K562 (cell line): Measurements from ENCODE around the gene PNMA3. TPM values are rescaled to one million over a fixed set of nuclear protein-coding genes. Genes with fewer than 3 reads are reported as not detected.
A peak's percentile ranks its signal among the peaks of the same experiment; 100 is the strongest.

Experiments used
- BRCA1 ChIP-seq, 2 experiments: fragments of 450-650 bp in 1 of 2; sonication (generic) in 1 of 2; formaldehyde crosslinking in 1 of 2; IDR thresholded peaks; 2 replicates each; pipeline versions ENCODE4 v1.5.0 to v1.6.1; 2017 to 2020; ENCODE audit warnings: mild to moderate bottlenecking in 1 of 2, missing genetic modification reagents in 1 of 2
- FOS ChIP-seq: IDR thresholded peaks from 3 replicates; pipeline ENCODE4 v1.6.1; 2011; ENCODE audit not compliant: insufficient read length; ENCODE audit errors: extremely low read depth
- GABPB2 ChIP-seq: fragments of 250-450 bp; sonication (Bioruptor Pico); conservative IDR thresholded peaks from 2 replicates; pipeline ENCODE4 v1.5.1; 2021; ENCODE audit warnings: mild to moderate bottlenecking
- HDAC1 ChIP-seq, 2 experiments: fragments of 450-650 bp; IDR thresholded peaks; 2 replicates each; pipeline ENCODE4 v1.6.1; 2016 to 2017; ENCODE audit warnings: inconsistent platforms in 1 of 2, mild to moderate bottlenecking in 1 of 2, moderate library complexity in 1 of 2
- KLF16 ChIP-seq: IDR thresholded peaks from 2 replicates; pipeline ENCODE4 v1.6.1; 2016; ENCODE audit warnings: antibody characterized with exemption
- MYNN ChIP-seq, 2 experiments: sonication (generic); formaldehyde crosslinking in 1 of 2; IDR thresholded peaks; 2 replicates each; pipeline versions ENCODE4 v1.5.0 to v1.6.1; 2016 to 2020; ENCODE audit warnings: antibody characterized with exemption in 1 of 2, missing genetic modification reagents in 1 of 2
- NCOA2 ChIP-seq, 2 experiments: fragments of 450-650 bp; IDR thresholded peaks; 2 replicates each; pipeline ENCODE4 v1.6.1; 2018; ENCODE audit warnings: mild to moderate bottlenecking in 2 of 2, moderate library complexity in 1 of 2; ENCODE audit not compliant: partially characterized antibody in 2 of 2
- PCBP2 ChIP-seq: fragments of 200-400 bp; formaldehyde crosslinking; IDR thresholded peaks from 2 replicates; pipeline ENCODE4 v1.6.1; 2018; ENCODE audit warnings: low read length, low read depth, mild to moderate bottlenecking, moderate library complexity; ENCODE audit not compliant: poor library complexity, severe bottlenecking
- SAFB2 ChIP-seq: fragments of 200-400 bp; formaldehyde crosslinking; IDR thresholded peaks from 2 replicates; pipeline ENCODE4 v1.6.1; 2018; ENCODE audit warnings: borderline replicate concordance, low read length, low read depth, moderate library complexity; ENCODE audit not compliant: severe bottlenecking
- ZNF175 ChIP-seq: fragments of 200-800 bp; sonication (Bioruptor generic); IDR thresholded peaks from 2 replicates; pipeline ENCODE4 v1.6.1; 2016; ENCODE audit warnings: low read depth, mild to moderate bottlenecking, missing genetic modification characterization, missing compliant biosample characterization
- ZNF184 ChIP-seq: sonication (generic); formaldehyde crosslinking; IDR thresholded peaks from 2 replicates; pipeline ENCODE4 v1.5.0; 2020; ENCODE audit warnings: missing genetic modification reagents
- ZNF77 ChIP-seq: fragments of 250-450 bp; sonication (Bioruptor Pico); IDR thresholded peaks from 2 replicates; pipeline ENCODE4 v1.5.0; 2020
- polyA plus RNA-seq, 8 experiments: library from polyadenylated mRNA; depleted of rRNA in 4 of 8; stranded (reverse) in 5 of 8; unstranded in 3 of 8; fragments of >200 nt; fragmentation: Nextera tagmentation in 2 of 8; fragmentation: Illumina TruSeq in 1 of 8; extraction: Ambion mirVana in 2 of 8; extraction: Trizol in 1 of 8; gene quantifications; 2 replicates each; pipeline versions ENCODE4 v1.2.1 to v1.2.3, GENCODE V29; 2011 to 2014; ENCODE audit warnings: inconsistent platforms in 1 of 8, missing spikeins in 1 of 8
- total RNA-seq, 7 experiments: library from RNA; depleted of rRNA in 6 of 7; stranded (reverse); fragments of >200 nt in 6 of 7; fragmentation: Illumina TruSeq in 2 of 7; extraction: Trizol in 2 of 7; gene quantifications; 2 replicates each; pipeline versions ENCODE4 v1.2.1 to v1.2.3, GENCODE V29; 2011 to 2021; ENCODE audit warnings: low replicate concordance in 1 of 7
- TF ChIP-seq, protein P1 (sequence below), 2 experiments: fragments of 450-650 bp; IDR thresholded peaks; 2 replicates each; pipeline ENCODE4 v1.6.1; 2016
- TF ChIP-seq, protein P2 (sequence below): fragments of 450-650 bp; IDR thresholded peaks from 2 replicates; pipeline ENCODE4 v1.6.1; 2016; ENCODE audit warnings: low read depth
- TF ChIP-seq, protein P3 (sequence below): fragments of 250-450 bp; sonication (Bioruptor Pico); IDR thresholded peaks from 2 replicates; pipeline ENCODE4 v1.5.0; 2021; ENCODE audit warnings: mild to moderate bottlenecking, moderate library complexity

The PNMA3 gene
- total and polyA plus RNA-seq, 9 of the 15 experiments (the other 6 are each of a cell fraction or from before 2014, with no cell fraction given) = 0.01 to 1.5 (median 0.95) TPM; not detected in 1

DNA sequence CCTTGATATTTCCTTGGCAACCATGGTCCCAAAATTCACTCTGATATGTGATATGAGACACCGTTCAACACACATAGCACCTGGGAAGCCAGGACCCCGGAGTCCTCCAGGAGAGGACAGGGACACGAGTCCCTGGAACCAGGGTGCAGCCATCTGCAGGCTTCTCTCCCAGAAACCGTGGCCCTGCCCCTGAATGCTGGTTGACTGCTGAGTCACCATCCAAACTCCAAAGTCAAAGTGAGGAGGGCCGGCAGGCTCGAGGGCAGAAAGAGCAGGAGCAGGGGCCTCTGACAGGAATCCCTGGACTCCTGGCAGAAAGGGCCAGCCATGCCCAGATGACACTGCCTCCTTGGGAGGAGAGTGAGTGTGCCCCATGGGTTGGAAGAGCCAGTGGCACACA is 9.1 kb downstream of the PNMA3 start (continued):
- no peak for TF ChIP-seq HDAC1 (IDR thresholded peaks at IDR 0.05)
- TF ChIP-seq SAFB2 = no peak
- no peak for TF ChIP-seq ZNF184
- no peak for TF ChIP-seq GABPB2 (CRISPR knock-in tag)
- no peak for TF ChIP-seq MYNN (IDR thresholded peaks at IDR 0.05)
- no peak for TF ChIP-seq MYNN (CRISPR knock-in tag; IDR thresholded peaks at IDR 0.05)
- TF ChIP-seq BRCA1 (IDR thresholded peaks at IDR 0.05) = no peak
- TF ChIP-seq BRCA1 (CRISPR knock-in tag; IDR thresholded peaks at IDR 0.05) = no peak
- peak; percentile 45; the same call in 1 of the 2 replicates for TF ChIP-seq ZNF175 (CRISPR knock-in tag)
- TF ChIP-seq NCOA2 (IDR thresholded peaks at IDR 0.05; ENCODE audit: partially characterized antibody in 2 of 2) = no peak
- no peak for TF ChIP-seq KLF16
- TF ChIP-seq, protein P1, sequence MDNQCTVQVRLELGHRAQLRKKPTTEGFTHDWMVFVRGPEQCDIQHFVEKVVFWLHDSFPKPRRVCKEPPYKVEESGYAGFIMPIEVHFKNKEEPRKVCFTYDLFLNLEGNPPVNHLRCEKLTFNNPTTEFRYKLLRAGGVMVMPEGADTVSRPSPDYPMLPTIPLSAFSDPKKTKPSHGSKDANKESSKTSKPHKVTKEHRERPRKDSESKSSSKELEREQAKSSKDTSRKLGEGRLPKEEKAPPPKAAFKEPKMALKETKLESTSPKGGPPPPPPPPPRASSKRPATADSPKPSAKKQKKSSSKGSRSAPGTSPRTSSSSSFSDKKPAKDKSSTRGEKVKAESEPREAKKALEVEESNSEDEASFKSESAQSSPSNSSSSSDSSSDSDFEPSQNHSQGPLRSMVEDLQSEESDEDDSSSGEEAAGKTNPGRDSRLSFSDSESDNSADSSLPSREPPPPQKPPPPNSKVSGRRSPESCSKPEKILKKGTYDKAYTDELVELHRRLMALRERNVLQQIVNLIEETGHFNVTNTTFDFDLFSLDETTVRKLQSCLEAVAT (IDR thresholded peaks at IDR 0.05) = no peak
- no peak for TF ChIP-seq FOS
- TF ChIP-seq, protein P2, sequence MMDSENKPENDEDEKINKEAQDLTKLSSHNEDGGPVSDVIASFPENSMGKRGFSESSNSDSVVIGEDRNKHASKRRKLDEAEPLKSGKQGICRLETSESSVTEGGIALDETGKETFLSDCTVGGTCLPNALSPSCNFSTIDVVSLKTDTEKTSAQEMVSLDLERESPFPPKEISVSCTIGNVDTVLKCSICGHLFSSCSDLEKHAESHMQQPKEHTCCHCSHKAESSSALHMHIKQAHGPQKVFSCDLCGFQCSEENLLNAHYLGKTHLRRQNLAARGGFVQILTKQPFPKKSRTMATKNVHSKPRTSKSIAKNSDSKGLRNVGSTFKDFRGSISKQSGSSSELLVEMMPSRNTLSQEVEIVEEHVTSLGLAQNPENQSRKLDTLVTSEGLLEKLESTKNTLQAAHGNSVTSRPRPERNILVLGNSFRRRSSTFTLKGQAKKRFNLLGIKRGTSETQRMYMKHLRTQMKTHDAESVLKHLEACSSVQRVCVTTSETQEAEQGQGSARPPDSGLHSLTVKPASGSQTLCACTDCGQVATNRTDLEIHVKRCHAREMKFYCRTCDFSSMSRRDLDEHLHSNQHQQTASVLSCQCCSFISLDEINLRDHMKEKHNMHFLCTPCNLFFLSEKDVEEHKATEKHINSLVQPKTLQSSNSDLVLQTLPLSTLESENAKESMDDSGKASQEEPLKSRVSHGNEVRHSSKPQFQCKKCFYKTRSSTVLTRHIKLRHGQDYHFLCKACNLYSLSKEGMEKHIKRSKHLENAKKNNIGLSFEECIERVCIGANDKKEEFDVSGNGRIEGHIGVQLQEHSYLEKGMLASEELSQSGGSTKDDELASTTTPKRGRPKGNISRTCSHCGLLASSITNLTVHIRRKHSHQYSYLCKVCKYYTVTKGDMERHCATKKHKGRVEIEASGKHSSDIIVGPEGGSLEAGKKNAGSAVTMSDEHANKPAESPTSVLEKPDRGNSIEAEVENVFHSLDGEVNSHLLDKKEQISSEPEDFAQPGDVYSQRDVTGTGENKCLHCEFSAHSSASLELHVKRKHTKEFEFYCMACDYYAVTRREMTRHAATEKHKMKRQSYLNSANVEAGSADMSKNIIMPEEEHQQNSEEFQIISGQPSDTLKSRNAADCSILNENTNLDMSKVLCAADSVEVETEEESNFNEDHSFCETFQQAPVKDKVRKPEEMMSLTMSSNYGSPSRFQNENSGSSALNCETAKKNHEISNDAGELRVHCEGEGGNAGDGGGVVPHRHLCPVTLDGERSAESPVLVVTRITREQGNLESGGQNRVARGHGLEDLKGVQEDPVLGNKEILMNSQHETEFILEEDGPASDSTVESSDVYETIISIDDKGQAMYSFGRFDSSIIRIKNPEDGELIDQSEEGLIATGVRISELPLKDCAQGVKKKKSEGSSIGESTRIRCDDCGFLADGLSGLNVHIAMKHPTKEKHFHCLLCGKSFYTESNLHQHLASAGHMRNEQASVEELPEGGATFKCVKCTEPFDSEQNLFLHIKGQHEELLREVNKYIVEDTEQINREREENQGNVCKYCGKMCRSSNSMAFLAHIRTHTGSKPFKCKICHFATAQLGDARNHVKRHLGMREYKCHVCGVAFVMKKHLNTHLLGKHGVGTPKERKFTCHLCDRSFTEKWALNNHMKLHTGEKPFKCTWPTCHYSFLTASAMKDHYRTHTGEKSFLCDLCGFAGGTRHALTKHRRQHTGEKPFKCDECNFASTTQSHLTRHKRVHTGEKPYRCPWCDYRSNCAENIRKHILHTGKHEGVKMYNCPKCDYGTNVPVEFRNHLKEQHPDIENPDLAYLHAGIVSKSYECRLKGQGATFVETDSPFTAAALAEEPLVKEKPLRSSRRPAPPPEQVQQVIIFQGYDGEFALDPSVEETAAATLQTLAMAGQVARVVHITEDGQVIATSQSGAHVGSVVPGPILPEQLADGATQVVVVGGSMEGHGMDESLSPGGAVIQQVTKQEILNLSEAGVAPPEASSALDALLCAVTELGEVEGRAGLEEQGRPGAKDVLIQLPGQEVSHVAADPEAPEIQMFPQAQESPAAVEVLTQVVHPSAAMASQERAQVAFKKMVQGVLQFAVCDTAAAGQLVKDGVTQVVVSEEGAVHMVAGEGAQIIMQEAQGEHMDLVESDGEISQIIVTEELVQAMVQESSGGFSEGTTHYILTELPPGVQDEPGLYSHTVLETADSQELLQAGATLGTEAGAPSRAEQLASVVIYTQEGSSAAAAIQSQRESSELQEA = no peak
- no peak for TF ChIP-seq ZNF77 (CRISPR knock-in tag)
- no peak for TF ChIP-seq PCBP2
- TF ChIP-seq, protein P3, sequence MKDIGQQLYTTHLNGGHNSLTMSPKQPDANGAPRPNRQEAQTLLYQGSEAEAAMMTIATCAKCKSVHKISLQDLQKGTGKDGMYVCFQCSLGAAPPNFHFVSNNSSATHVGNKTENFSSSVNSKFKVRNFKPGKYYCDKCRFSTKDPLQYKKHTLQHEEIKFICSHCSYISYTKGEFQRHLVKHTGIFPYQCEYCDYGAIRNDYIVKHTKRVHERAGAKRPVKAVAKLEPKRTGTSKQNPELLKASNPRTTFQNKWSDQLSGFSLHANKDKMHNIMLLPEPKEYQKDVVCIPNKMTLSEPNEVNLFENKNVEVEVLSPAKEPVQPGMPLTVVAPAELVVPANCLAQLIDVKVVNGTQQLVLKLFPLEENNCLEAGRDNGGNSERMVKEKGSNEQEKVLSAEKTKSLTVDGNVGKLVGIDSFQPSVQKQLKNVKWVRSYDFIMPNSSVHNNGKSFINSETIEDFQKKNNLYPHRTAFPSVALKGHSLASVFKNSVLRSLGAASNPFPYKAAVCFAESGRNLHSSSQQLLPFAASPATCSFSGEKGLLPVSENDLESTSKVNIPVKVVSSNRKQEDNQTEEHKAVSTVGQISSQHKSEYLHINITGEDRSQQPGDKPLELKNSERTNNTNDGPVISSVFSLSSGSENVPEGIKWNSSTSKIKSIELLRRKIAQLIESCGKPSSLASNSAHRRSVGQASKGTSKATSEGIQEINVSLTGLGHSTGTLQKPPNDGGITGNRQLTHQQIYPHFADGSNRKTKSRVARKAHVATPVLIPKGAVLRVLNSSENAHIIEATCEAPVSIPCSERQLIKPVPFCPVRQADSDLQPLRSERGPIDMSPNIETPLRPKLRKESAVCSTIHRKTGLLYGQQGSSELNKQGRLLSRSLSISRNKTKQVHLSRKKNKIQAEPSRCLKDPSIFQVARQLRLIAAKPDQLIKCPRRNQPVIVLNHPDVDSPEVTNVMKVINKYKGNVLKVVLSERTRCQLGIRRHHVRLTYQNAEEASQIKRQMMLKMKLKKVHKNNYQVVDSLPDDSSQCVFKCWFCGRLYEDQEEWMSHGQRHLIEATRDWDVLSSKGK = no peak
